HepG2 (cell line): ENCODE results near the gene ZNF804B. TPM values are rescaled to one million over a fixed set of nuclear protein-coding genes. Genes with fewer than 3 reads are reported as not detected.
A peak's percentile ranks its signal among the peaks of the same experiment; 100 is the strongest.

Experiments used
- ATAC-seq: fragments of 200-7000 bp; cut with Tn5 transposase; 3 replicates; pipeline ENCODE4 v1.9.1; 2020; ENCODE audit warnings: mild to moderate bottlenecking, moderate library complexity
- BruUV-seq: library from RNA; stranded (reverse); fragments of 400-500 nt; replicated peaks from 2 replicates; lab custom pipeline; 2021; lab: Mats Ljungman, UMichigan
- CTCF ChIA-PET: fragments of 300-600 bp; formaldehyde crosslinking; extraction: SDS; loops from one replicate; lab custom pipeline; 2021; ENCODE audit warnings: low total read pairs, inconsistent platforms, low intra/inter-chr PET ratio; lab: Yijun Ruan, JAX
- POLR2A ChIA-PET: fragments of 350-600 bp; sonication (Branson Sonifier 250); formaldehyde crosslinking; loops from one replicate; lab custom pipeline; 2020; ENCODE audit warnings: antibody characterized with exemption, inconsistent platforms; lab: Yijun Ruan, JAX
- DNase-seq: peaks from one replicate; pipeline ENCODE4 v3.0.0-alpha.2; 2015; ENCODE audit warnings: low spot score
- FAIRE-seq: peaks from 3 replicates; lab custom pipeline; 2011; peaks lifted over from hg19 to GRCh38; lab: Jason Lieb, UNC
- H2AFZ ChIP-seq: one replicate; pipeline ENCODE4 v1.6.1; 2011; ENCODE audit warnings: low read length, inconsistent platforms
- H3K27ac ChIP-seq: fragments of 300-600 bp; 3 replicates; pipeline ENCODE4 v1.8.0; 2011; ENCODE audit warnings: mixed run types, mild to moderate bottlenecking, mixed read lengths, low read length, inconsistent platforms; ENCODE audit not compliant: insufficient read depth; ENCODE audit errors: extremely low read length
- H3K27me3 ChIP-seq, 2 experiments: fragments of 200-600 bp in 1 of 2; 2 replicates in 1 of 2; 3 replicates in 1 of 2; pipeline versions ENCODE4 v1.6.0 to v1.8.0; 2011; ENCODE audit warnings: low read length in 2 of 2, mild to moderate bottlenecking in 2 of 2, moderate library complexity in 2 of 2, inconsistent platforms in 1 of 2; ENCODE audit not compliant: insufficient read depth in 2 of 2, control insufficient read depth in 1 of 2
- H3K36me3 ChIP-seq, 2 experiments: fragments of 200-600 bp in 1 of 2; replicated peaks in 1 of 2; 2 replicates in 1 of 2; 3 replicates in 1 of 2; pipeline versions ENCODE4 v1.5.1 to v1.8.0; 2011; ENCODE audit warnings: low read length in 2 of 2, inconsistent platforms in 1 of 2; ENCODE audit not compliant: insufficient read depth in 2 of 2, control insufficient read depth in 1 of 2
- H3K4me1 ChIP-seq: 2 replicates; pipeline ENCODE4 v1.5.1; 2012; ENCODE audit warnings: low read length, inconsistent platforms; ENCODE audit not compliant: insufficient read depth
- H3K4me2 ChIP-seq: 2 replicates; pipeline ENCODE4 v1.6.0; 2011; ENCODE audit warnings: low read depth, low read length, inconsistent platforms
- H3K4me3 ChIP-seq, 3 experiments: fragments of 200-600 bp in 1 of 3; sonication (generic), shearing (Covaris generic) in 1 of 3; replicated peaks in 1 of 3; 2 replicates each; pipeline ENCODE4 v1.5.1; 2011 to 2016; ENCODE audit warnings: low read length in 3 of 3, inconsistent platforms in 2 of 3, low read depth in 2 of 3, mild to moderate bottlenecking in 2 of 3, control low read depth in 1 of 3, mixed read lengths in 1 of 3; ENCODE audit not compliant: insufficient read depth in 1 of 3
- H3K79me2 ChIP-seq: one replicate; pipeline ENCODE4 v1.6.1; 2011; ENCODE audit warnings: low read length, inconsistent platforms; ENCODE audit not compliant: insufficient read depth
- H3K9ac ChIP-seq: 2 replicates; pipeline ENCODE4 v1.6.0; 2011; ENCODE audit warnings: mild to moderate bottlenecking, low read depth, low read length, inconsistent platforms; ENCODE audit not compliant: insufficient read depth
- H3K9me3 ChIP-seq: 2 replicates; pipeline ENCODE4 v1.5.1; 2012; ENCODE audit warnings: mild to moderate bottlenecking, low read length
- H4K20me1 ChIP-seq: 2 replicates; pipeline ENCODE4 v1.6.0; 2011; ENCODE audit warnings: inconsistent platforms, mild to moderate bottlenecking, low read length, moderate library complexity; ENCODE audit not compliant: insufficient read depth
- CEBPB ChIP-seq: IDR thresholded peaks from 2 replicates; pipeline ENCODE4 v1.6.1; 2011; ENCODE audit warnings: low read depth, low read length, improper control_type of control experiment, borderline replicate concordance
- MTA3 ChIP-seq: sonication (generic); formaldehyde crosslinking; IDR thresholded peaks from 2 replicates; pipeline ENCODE4 v1.4.0; 2020; ENCODE audit warnings: missing genetic modification reagents
- RXRB ChIP-seq: IDR thresholded peaks from 2 replicates; pipeline ENCODE4 v1.6.1; 2016; ENCODE audit warnings: borderline replicate concordance, missing genetic modification reagents, missing compliant biosample characterization
- SAP130 ChIP-seq: IDR thresholded peaks from 2 replicates; pipeline ENCODE4 v1.6.1; 2016; ENCODE audit warnings: low read depth
- SCMH1 ChIP-seq: sonication (generic); formaldehyde crosslinking; IDR thresholded peaks from 2 replicates; pipeline ENCODE4 v1.9.0; 2021; ENCODE audit warnings: missing genetic modification reagents, mild to moderate bottlenecking, borderline replicate concordance
- SETDB1 ChIP-seq: sonication (generic); formaldehyde crosslinking; IDR thresholded peaks from 2 replicates; pipeline ENCODE4 v1.5.1; 2020; ENCODE audit warnings: missing genetic modification reagents, mild to moderate bottlenecking, borderline replicate concordance
- SIX1 ChIP-seq: sonication (generic); formaldehyde crosslinking; IDR thresholded peaks from 2 replicates; pipeline ENCODE4 v1.4.0; 2020; ENCODE audit warnings: missing genetic modification reagents, borderline replicate concordance
- TAF1 ChIP-seq: sonication (generic); formaldehyde crosslinking; IDR thresholded peaks from 2 replicates; pipeline ENCODE4 v1.4.0; 2020; ENCODE audit warnings: missing genetic modification reagents
- ZNF234 ChIP-seq: sonication (generic); formaldehyde crosslinking; conservative IDR thresholded peaks from 2 replicates; pipeline ENCODE4 v1.5.1; 2020; ENCODE audit warnings: mild to moderate bottlenecking, missing genetic modification reagents
- ZNF333 ChIP-seq: sonication (generic); formaldehyde crosslinking; IDR thresholded peaks from 2 replicates; pipeline ENCODE4 v1.4.0; 2020; ENCODE audit warnings: mild to moderate bottlenecking, missing genetic modification reagents, borderline replicate concordance
- ZNF670 ChIP-seq: sonication (generic); formaldehyde crosslinking; IDR thresholded peaks from 2 replicates; pipeline ENCODE4 v1.8.0; 2022; ENCODE audit warnings: mild to moderate bottlenecking, missing genetic modification reagents, borderline replicate concordance
- ZNF775 ChIP-seq: sonication (generic); formaldehyde crosslinking; IDR thresholded peaks from 2 replicates; pipeline ENCODE4 v1.4.0; 2020; ENCODE audit warnings: missing genetic modification reagents, mild to moderate bottlenecking, moderate library complexity, borderline replicate concordance
- WGBS: methylation state at CpG from one replicate; pipeline ENCODE4 v1.1.6; 2017; ENCODE audit warnings: low lambda C conversion rate; 5-methylcytosine and 5-hydroxymethylcytosine counted together
- in situ Hi-C: cut with HindIII; loops from 2 replicates; pipeline ENCODE4 v1.10.0; 2017; ENCODE audit warnings: low pct_unique_long_range_greater_than_20kb; ENCODE audit not compliant: extremely low pct_ligation_motif_present
- intact Hi-C: fragments of 100-400 bp; cut with micrococcal nuclease; formaldehyde crosslinking; loops from one replicate; pipeline ENCODE4 v1.10.0; 2022; ENCODE audit not compliant: unreplicated experiment
- polyA plus RNA-seq, 8 experiments: library from polyadenylated mRNA; depleted of rRNA in 3 of 8; stranded (reverse) in 7 of 8; unstranded in 1 of 8; fragments of >200 nt; fragmentation: Illumina TruSeq in 4 of 8; extraction: Trizol in 4 of 8; gene quantifications; 2 replicates each; pipeline versions ENCODE4 v1.2.1 to v1.2.3, GENCODE V29; 2011 to 2016; ENCODE audit warnings: low read depth in 4 of 8, missing spikeins in 1 of 8, mixed read lengths in 1 of 8; ENCODE audit not compliant: insufficient read depth in 1 of 8
- total RNA-seq, 5 experiments: library from RNA; depleted of rRNA; stranded (reverse); fragments of >200 nt; fragmentation: Illumina TruSeq; extraction: Trizol; gene quantifications; 2 replicates each; pipeline ENCODE4 v1.2.3, GENCODE V29; 2016; ENCODE audit warnings: low read depth in 1 of 5
- TF ChIP-seq, protein P1 (sequence below): sonication (generic); formaldehyde crosslinking; IDR thresholded peaks from 2 replicates; pipeline ENCODE4 v1.9.0; 2022; ENCODE audit warnings: low read depth, missing genetic modification reagents
- TF ChIP-seq, protein P2 (sequence below): sonication (generic); formaldehyde crosslinking; IDR thresholded peaks from 2 replicates; pipeline ENCODE4 v1.4.0; 2020; ENCODE audit warnings: missing genetic modification reagents
- TF ChIP-seq, protein P3 (sequence below): sonication (generic); formaldehyde crosslinking; IDR thresholded peaks from 2 replicates; pipeline ENCODE4 v1.8.1; 2023; ENCODE audit warnings: missing genetic modification reagents, inconsistent platforms, borderline replicate concordance

The ZNF804B gene
- total and polyA plus RNA-seq, 2 of the 13 experiments (the other 11 are each of a cell fraction or from before 2014, with no cell fraction given): not detected

DNA sequence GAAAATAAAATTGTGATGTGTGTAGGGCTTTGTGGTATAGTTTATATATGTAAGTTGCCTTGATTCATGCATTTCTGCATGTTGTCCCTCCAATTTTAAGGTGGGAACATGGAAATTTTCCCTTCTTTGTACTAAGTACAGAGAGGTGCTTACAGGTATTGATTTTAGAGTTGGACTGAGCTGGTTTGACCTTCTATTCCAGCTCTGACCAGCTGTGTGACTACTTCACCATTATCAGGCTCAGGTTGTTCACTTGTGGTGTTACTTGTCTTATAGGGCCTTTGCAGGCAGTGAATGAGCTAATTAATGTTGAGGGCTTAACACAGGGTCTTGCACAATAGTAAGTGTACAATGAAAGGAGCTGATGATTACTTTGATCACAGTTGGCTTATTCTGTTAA is 16.3 kb downstream of the ZNF804B start:
- Histone ChIP-seq H3K27me3 (no peaks in the 10 kb centered on the region), H3K36me3 (no peaks in the 10 kb centered on the region), H3K4me2 (no peak overlapping the region), H3K4me3 (no peak overlapping the region), H3K9ac (no peak overlapping the region), H3K27ac (no peak overlapping the region), H4K20me1 (no peaks in the 10 kb centered on the region), H3K4me1 (no peaks in the 10 kb centered on the region), H3K79me2 (no peaks in the 10 kb centered on the region), H3K9me3 (no peaks in the 10 kb centered on the region), H2AFZ (no peak overlapping the region)
- no peak for ATAC-seq
- no TSS peak for BruUV-seq
- CTCF ChIA-PET: no interaction called here
- peak; percentile 47; the same call in 1 of the 2 replicates for TF ChIP-seq CEBPB
- no peak for TF ChIP-seq SIX1 (CRISPR knock-in tag)
- no peak for DNase-seq
- in situ Hi-C loops: no loop called here
- intact Hi-C loops: no loop called here
- no peak for FAIRE-seq
- POLR2A ChIA-PET: no interaction called here

DNA sequence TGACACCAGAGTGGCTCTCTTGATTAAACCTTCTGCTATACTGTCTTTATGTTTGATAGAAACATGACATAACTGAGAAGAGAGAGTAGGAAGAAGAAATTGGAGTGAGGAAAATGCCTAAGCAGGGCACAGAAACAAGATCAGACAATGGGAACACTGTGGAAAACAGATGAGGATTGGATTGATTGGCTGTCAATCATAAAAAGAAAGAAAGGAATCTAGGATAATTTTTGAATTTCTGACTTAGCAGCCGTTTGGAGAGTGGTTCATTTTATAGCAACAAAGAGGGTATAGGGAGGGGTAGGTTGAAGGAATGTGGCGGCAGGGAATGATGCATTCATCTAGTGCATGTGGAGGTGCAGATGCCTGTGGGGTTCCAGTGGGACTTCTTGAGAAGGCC is 28.3 kb downstream of the ZNF804B start:
- intact Hi-C loops: no loop called here
- 22% methylated on average over 2 of the region's 2 CpGs for WGBS
- Histone ChIP-seq H3K4me3 (no peak overlapping the region), H3K27ac (no peak overlapping the region), H3K4me2 (no peak overlapping the region), H3K27me3 (no peaks in the 10 kb centered on the region), H2AFZ (no peak overlapping the region), H3K79me2 (no peaks in the 10 kb centered on the region), H4K20me1 (no peaks in the 10 kb centered on the region), H3K36me3 (no peaks in the 10 kb centered on the region), H3K9ac (no peak overlapping the region), H3K9me3 (no peaks in the 10 kb centered on the region), H3K4me1 (no peaks in the 10 kb centered on the region)
- DNase-seq (no peak), ATAC-seq (no peak), FAIRE-seq (no peak)
- no TSS peak for BruUV-seq
- in situ Hi-C loops: no loop called here
- POLR2A ChIA-PET: no interaction called here
- CTCF ChIA-PET: no interaction called here
- TF ChIP-seq, protein P1, sequence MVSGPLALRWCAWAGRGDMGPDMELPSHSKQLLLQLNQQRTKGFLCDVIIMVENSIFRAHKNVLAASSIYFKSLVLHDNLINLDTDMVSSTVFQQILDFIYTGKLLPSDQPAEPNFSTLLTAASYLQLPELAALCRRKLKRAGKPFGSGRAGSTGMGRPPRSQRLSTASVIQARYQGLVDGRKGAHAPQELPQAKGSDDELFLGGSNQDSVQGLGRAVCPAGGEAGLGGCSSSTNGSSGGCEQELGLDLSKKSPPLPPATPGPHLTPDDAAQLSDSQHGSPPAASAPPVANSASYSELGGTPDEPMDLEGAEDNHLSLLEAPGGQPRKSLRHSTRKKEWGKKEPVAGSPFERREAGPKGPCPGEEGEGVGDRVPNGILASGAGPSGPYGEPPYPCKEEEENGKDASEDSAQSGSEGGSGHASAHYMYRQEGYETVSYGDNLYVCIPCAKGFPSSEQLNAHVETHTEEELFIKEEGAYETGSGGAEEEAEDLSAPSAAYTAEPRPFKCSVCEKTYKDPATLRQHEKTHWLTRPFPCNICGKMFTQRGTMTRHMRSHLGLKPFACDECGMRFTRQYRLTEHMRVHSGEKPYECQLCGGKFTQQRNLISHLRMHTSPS (CRISPR knock-in tag): no peak
- TF ChIP-seq RXRB (CRISPR knock-in tag) (no peak), ZNF670 (CRISPR knock-in tag) (no peak), MTA3 (CRISPR knock-in tag) (no peak), SAP130 (no peak), ZNF333 (CRISPR knock-in tag) (no peak), ZNF234 (no peak), SETDB1 (CRISPR knock-in tag) (no peak), ZNF775 (CRISPR knock-in tag) (no peak), SCMH1 (CRISPR knock-in tag) (no peak), TAF1 (CRISPR knock-in tag) (no peak)
- TF ChIP-seq, protein P2, sequence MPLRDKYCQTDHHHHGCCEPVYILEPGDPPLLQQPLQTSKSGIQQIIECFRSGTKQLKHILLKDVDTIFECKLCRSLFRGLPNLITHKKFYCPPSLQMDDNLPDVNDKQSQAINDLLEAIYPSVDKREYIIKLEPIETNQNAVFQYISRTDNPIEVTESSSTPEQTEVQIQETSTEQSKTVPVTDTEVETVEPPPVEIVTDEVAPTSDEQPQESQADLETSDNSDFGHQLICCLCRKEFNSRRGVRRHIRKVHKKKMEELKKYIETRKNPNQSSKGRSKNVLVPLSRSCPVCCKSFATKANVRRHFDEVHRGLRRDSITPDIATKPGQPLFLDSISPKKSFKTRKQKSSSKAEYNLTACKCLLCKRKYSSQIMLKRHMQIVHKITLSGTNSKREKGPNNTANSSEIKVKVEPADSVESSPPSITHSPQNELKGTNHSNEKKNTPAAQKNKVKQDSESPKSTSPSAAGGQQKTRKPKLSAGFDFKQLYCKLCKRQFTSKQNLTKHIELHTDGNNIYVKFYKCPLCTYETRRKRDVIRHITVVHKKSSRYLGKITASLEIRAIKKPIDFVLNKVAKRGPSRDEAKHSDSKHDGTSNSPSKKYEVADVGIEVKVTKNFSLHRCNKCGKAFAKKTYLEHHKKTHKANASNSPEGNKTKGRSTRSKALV (CRISPR knock-in tag): no peak
- TF ChIP-seq, protein P3, sequence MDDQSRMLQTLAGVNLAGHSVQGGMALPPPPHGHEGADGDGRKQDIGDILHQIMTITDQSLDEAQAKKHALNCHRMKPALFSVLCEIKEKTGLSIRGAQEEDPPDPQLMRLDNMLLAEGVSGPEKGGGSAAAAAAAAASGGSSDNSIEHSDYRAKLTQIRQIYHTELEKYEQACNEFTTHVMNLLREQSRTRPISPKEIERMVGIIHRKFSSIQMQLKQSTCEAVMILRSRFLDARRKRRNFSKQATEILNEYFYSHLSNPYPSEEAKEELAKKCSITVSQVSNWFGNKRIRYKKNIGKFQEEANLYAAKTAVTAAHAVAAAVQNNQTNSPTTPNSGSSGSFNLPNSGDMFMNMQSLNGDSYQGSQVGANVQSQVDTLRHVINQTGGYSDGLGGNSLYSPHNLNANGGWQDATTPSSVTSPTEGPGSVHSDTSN (CRISPR knock-in tag): no peak
